ENCODE measurements around the gene CDH22.

- TF ChIP-seq EZH2 (IDR thresholded peaks at IDR 0.05; ENCODE audit: borderline replicate concordance, low read depth, low read length, severe bottlenecking): no peak
- TF ChIP-seq CTCF (IDR thresholded peaks at IDR 0.05; ENCODE audit: borderline replicate concordance, extremely low read depth, low read length, poor library complexity, severe bottlenecking): no peak
Observed at GRCh38 chr20:46312945-46313861, 4.9 kb upstream of the CDH22 start.

Data from DND-41 (cell line).